ENCODE measurements around the gene ZNF3. TPM values are rescaled to one million over a fixed set of nuclear protein-coding genes. Genes with fewer than 3 reads are reported as not detected.

Gene ZNF3
- total and polyA plus RNA-seq, 9 of the 15 experiments (the other 6 are each of a cell fraction or from before 2014, with no cell fraction given), result 30.0 to 64.9 (median 51.5) TPM

GRCh38 chr7:100071018-100071723 lies 10.4 kb downstream of the ZNF3 start (continued):
- TF ChIP-seq GTF2F1 (IDR thresholded peaks at IDR 0.05; ENCODE audit: low read depth, low read length) (0 out of 2 replicates have a peak, but pooled peaks have one; percentile 42), ETV5 (CRISPR knock-in tag; IDR thresholded peaks at IDR 0.05; ENCODE audit: low read depth) (no peak), ZNF707 (CRISPR knock-in tag; conservative IDR thresholded peaks at IDR 0.05) (no peak), XRCC3 (IDR thresholded peaks at IDR 0.05) (peak; percentile 97), KDM1A (IDR thresholded peaks at IDR 0.05) (peak in 1 of 2 experiments; percentile 12; a peak in 1 of 4 replicates), ZBTB11 (CRISPR knock-in tag; IDR thresholded peaks at IDR 0.05) (no peak), CTBP1 (IDR thresholded peaks at IDR 0.05; ENCODE audit: borderline replicate concordance) (no peak), AFF4 (CRISPR knock-in tag; IDR thresholded peaks at IDR 0.05) (no peak), CBX5 (IDR thresholded peaks at IDR 0.05; ENCODE audit: borderline replicate concordance, low read depth) (peak; percentile 92; the same call in 1 of the 2 replicates), ARID2 (IDR thresholded peaks at IDR 0.05) (no peak), POLR2AphosphoS5 (IDR thresholded peaks at IDR 0.05; ENCODE audit: control insufficient read depth, insufficient read depth, low read depth, low read length) (0 out of 2 replicates have a peak, but pooled peaks have one; percentile 11), CREM (IDR thresholded peaks at IDR 0.05; ENCODE audit: low read depth) (no peak), CREB1 (IDR thresholded peaks at IDR 0.05) (no peak), CREB1 (CRISPR knock-in tag; IDR thresholded peaks at IDR 0.05) (no peak), TAF9B (IDR thresholded peaks at IDR 0.05; ENCODE audit: partially characterized antibody) (no peak), ZNF696 (CRISPR knock-in tag; conservative IDR thresholded peaks at IDR 0.05) (no peak), ID3 (CRISPR knock-in tag; IDR thresholded peaks at IDR 0.05) (no peak), ID3 (tag; IDR thresholded peaks at IDR 0.05) (no peak), CREBBP (IDR thresholded peaks at IDR 0.05; ENCODE audit: low read depth, low read length) (no peak), MTA1 (IDR thresholded peaks at IDR 0.05; ENCODE audit: borderline replicate concordance) (0 out of 2 replicates have a peak, but pooled peaks have one; percentile 26), SOX6 (IDR thresholded peaks at IDR 0.05) (peak; percentile 79), CGGBP1 (CRISPR knock-in tag; IDR thresholded peaks at IDR 0.05) (no peak)
